SK-N-SH (cell line): ENCODE data around the gene SLC25A24. TPM values are rescaled to one million over a fixed set of nuclear protein-coding genes. Genes with fewer than 3 reads are reported as not detected.

Experiments
- CTCF ChIA-PET: fragments of 300-600, 350-600 bp; formaldehyde crosslinking; extraction: SDS; loops from one replicate; lab custom pipeline; 2021; lab: Yijun Ruan, JAX
- POLR2A ChIA-PET: fragments of 350-600 bp; sonication (Branson Sonifier 250); formaldehyde crosslinking; extraction: SDS; loops from one replicate; lab custom pipeline; 2020; ENCODE audit warnings: antibody characterized with exemption, inconsistent platforms; lab: Yijun Ruan, JAX
- DNase-seq: peaks from one replicate; pipeline ENCODE4 v3.0.0; 2012
- H2AFZ ChIP-seq: fragments of 200-600 bp; sonication (generic); 2 replicates; pipeline ENCODE4 v1.8.1; 2016; ENCODE audit warnings: antibody characterized with exemption, mild to moderate bottlenecking, low read depth
- H3F3A ChIP-seq: fragments of 200-600 bp; sonication (generic); replicated peaks from 2 replicates; pipeline ENCODE3; 2016; ENCODE audit warnings: antibody characterized with exemption, mild to moderate bottlenecking; ENCODE audit not compliant: insufficient read depth
- H3K27ac ChIP-seq, 2 experiments: fragments of 200-500 bp in 1 of 2; fragments of 200-600 bp in 1 of 2; sonication (Bioruptor generic) in 1 of 2; sonication (generic), shearing (Covaris generic) in 1 of 2; 2 replicates each; pipeline versions ENCODE4 v1.5.1 to v1.6.1; 2014 to 2016; ENCODE audit warnings: low read depth in 2 of 2, inconsistent platforms in 1 of 2, low read length in 1 of 2, mild to moderate bottlenecking in 1 of 2, mixed read lengths in 1 of 2
- H3K27me3 ChIP-seq: fragments of 200-600 bp; sonication (generic), shearing (Covaris generic); 2 replicates; pipeline ENCODE4 v1.6.1; 2016; ENCODE audit warnings: mixed run types; ENCODE audit not compliant: insufficient read depth
- H3K36me3 ChIP-seq, 2 experiments: fragments of 200-500 bp in 1 of 2; fragments of 200-600 bp in 1 of 2; sonication (Bioruptor generic) in 1 of 2; sonication (generic) in 1 of 2; replicated peaks in 1 of 2; 2 replicates each; pipeline versions ENCODE3 to v1.5.1; 2014 to 2016; ENCODE audit warnings: low read length in 1 of 2, mild to moderate bottlenecking in 1 of 2; ENCODE audit not compliant: insufficient read depth in 2 of 2, control insufficient read depth in 1 of 2
- H3K4me1 ChIP-seq, 2 experiments: fragments of 200-500 bp in 1 of 2; fragments of 200-600 bp in 1 of 2; sonication (Bioruptor generic) in 1 of 2; sonication (generic), shearing (Covaris generic) in 1 of 2; 2 replicates each; pipeline versions ENCODE4 v1.5.1 to v1.6.1; 2014 to 2016; ENCODE audit warnings: low read depth in 1 of 2, low read length in 1 of 2, mixed run types in 1 of 2; ENCODE audit not compliant: insufficient read depth in 2 of 2, control insufficient read depth in 1 of 2
- H3K4me2 ChIP-seq: fragments of 200-600 bp; sonication (generic), shearing (Covaris generic); 2 replicates; pipeline ENCODE4 v1.6.1; 2017; ENCODE audit warnings: mixed run types
- H3K4me3 ChIP-seq, 2 experiments: fragments of 200-500 bp in 1 of 2; fragments of 200-600 bp in 1 of 2; sonication (Bioruptor generic) in 1 of 2; sonication (generic), shearing (Covaris generic) in 1 of 2; 2 replicates each; pipeline versions ENCODE4 v1.5.1 to v1.8.1; 2014 to 2016; ENCODE audit warnings: low read depth in 2 of 2, inconsistent platforms in 1 of 2, low read length in 1 of 2, mild to moderate bottlenecking in 1 of 2, mixed read lengths in 1 of 2, moderate library complexity in 1 of 2
- H3K79me2 ChIP-seq: fragments of 200-600 bp; sonication (generic); 2 replicates; pipeline ENCODE4 v1.8.1; 2017; ENCODE audit warnings: mild to moderate bottlenecking; ENCODE audit not compliant: insufficient read depth
- H3K9ac ChIP-seq: fragments of 200-600 bp; sonication (generic); 2 replicates; pipeline ENCODE4 v1.6.1; 2017; ENCODE audit warnings: mixed run types
- H3K9me2 ChIP-seq: fragments of 200-600 bp; sonication (generic); 2 replicates; pipeline ENCODE4 v1.6.1; 2017; ENCODE audit warnings: mixed run types
- H3K9me3 ChIP-seq: fragments of 200-600 bp; sonication (generic); 2 replicates; pipeline ENCODE4 v1.6.1; 2017; ENCODE audit warnings: mixed run types, mild to moderate bottlenecking, moderate library complexity
- H4K20me1 ChIP-seq: fragments of 200-600 bp; sonication (generic); 2 replicates; pipeline ENCODE4 v1.6.1; 2017; ENCODE audit warnings: mild to moderate bottlenecking, mixed run types; ENCODE audit not compliant: insufficient read depth
- ELF1 ChIP-seq: IDR thresholded peaks from 2 replicates; pipeline ENCODE4 v1.4.0; 2012
- EP300 ChIP-seq, 2 experiments: IDR thresholded peaks; 2 replicates each; pipeline versions ENCODE4 v1.4.0 to v1.6.1; 2012; ENCODE audit warnings: borderline replicate concordance in 1 of 2, low read depth in 1 of 2, low read length in 1 of 2
- EZH2phosphoT487 ChIP-seq: fragments of 200-600 bp; sonication (generic); IDR thresholded peaks from 2 replicates; pipeline ENCODE4 v1.6.1; 2017; ENCODE audit warnings: low read depth, mixed run types, mild to moderate bottlenecking, antibody characterized with exemption, moderate library complexity, borderline replicate concordance
- GABPA ChIP-seq: IDR thresholded peaks from 2 replicates; pipeline ENCODE4 v1.4.0; 2012; ENCODE audit warnings: low read depth, mild to moderate bottlenecking
- JUND ChIP-seq: IDR thresholded peaks from 2 replicates; pipeline ENCODE4 v1.4.0; 2012
- MAX ChIP-seq: IDR thresholded peaks from 2 replicates; pipeline ENCODE4 v1.4.0; 2012; ENCODE audit warnings: low read depth
- MEF2A ChIP-seq: IDR thresholded peaks from 2 replicates; pipeline ENCODE4 v1.4.0; 2012; ENCODE audit warnings: low read depth, borderline replicate concordance
- MXI1 ChIP-seq: IDR thresholded peaks from 2 replicates; pipeline ENCODE4 v1.6.1; 2012; ENCODE audit warnings: mild to moderate bottlenecking, low read depth, low read length, improper control_type of control experiment
- NFIC ChIP-seq: IDR thresholded peaks from 2 replicates; pipeline ENCODE4 v1.4.0; 2012; ENCODE audit warnings: borderline replicate concordance
- NRF1 ChIP-seq: IDR thresholded peaks from 2 replicates; pipeline ENCODE4 v1.6.1; 2012; ENCODE audit warnings: low read depth, mild to moderate bottlenecking, low read length
- POLR2AphosphoS5 ChIP-seq: IDR thresholded peaks from 2 replicates; pipeline ENCODE4 v1.6.1; 2012; ENCODE audit warnings: low read depth, low read length
- RAD21 ChIP-seq: IDR thresholded peaks from 2 replicates; pipeline ENCODE4 v1.6.1; 2012; ENCODE audit warnings: mild to moderate bottlenecking, low read length
- RFX5 ChIP-seq: IDR thresholded peaks from 2 replicates; pipeline ENCODE4 v1.6.1; 2012; ENCODE audit warnings: mild to moderate bottlenecking, improper control_type of control experiment, low read length
- RXRA ChIP-seq: IDR thresholded peaks from 2 replicates; pipeline ENCODE4 v1.4.0; 2012; ENCODE audit warnings: low read depth, mild to moderate bottlenecking, borderline replicate concordance
- TAF1 ChIP-seq: IDR thresholded peaks from 2 replicates; pipeline ENCODE4 v1.6.1; 2012; ENCODE audit warnings: low read depth, mild to moderate bottlenecking, low read length, moderate library complexity, borderline replicate concordance
- TCF12 ChIP-seq: IDR thresholded peaks from 2 replicates; pipeline ENCODE4 v1.4.0; 2012
- TEAD4 ChIP-seq: IDR thresholded peaks from 2 replicates; pipeline ENCODE4 v1.4.0; 2012; ENCODE audit warnings: mild to moderate bottlenecking, borderline replicate concordance; ENCODE audit not compliant: insufficient read depth
- USF1 ChIP-seq: IDR thresholded peaks from 2 replicates; pipeline ENCODE4 v1.4.0; 2012; ENCODE audit warnings: low read depth, borderline replicate concordance
- USF2 ChIP-seq: fragments of 150-350 bp; IDR thresholded peaks from 2 replicates; pipeline ENCODE4 v1.6.1; 2017; ENCODE audit warnings: antibody characterized with exemption, low read length, low read depth, borderline replicate concordance
- YY1 ChIP-seq: IDR thresholded peaks from 2 replicates; pipeline ENCODE4 v1.4.0; 2012; ENCODE audit warnings: low read depth, mild to moderate bottlenecking
- ZBTB33 ChIP-seq: IDR thresholded peaks from 2 replicates; pipeline ENCODE4 v1.4.0; 2012; ENCODE audit warnings: low read depth, borderline replicate concordance
- WGBS: methylation state at CpG from one replicate; pipeline ENCODE4 v1.1.6; 2017; ENCODE audit warnings: low lambda C conversion rate; 5-methylcytosine and 5-hydroxymethylcytosine counted together
- polyA plus RNA-seq, 3 experiments: library from polyadenylated mRNA; depleted of rRNA; stranded (reverse); fragments of >200 nt; gene quantifications; 2 replicates each; pipeline ENCODE4 v1.2.3, GENCODE V29; 2012

The SLC25A24 gene
- polyA plus RNA-seq, 1 of the 3 experiments (the other 2 are of a cell fraction): 11.3 TPM

GRCh38 chr1:108100148-108100547 lies 100.0 kb downstream of the SLC25A24 start:
- POLR2A ChIA-PET: no interaction called here
- Histone ChIP-seq H3K27ac (no peak overlapping the region), H3K9me3 (no peaks in the 10 kb centered on the region), H3K79me2 (no peaks in the 10 kb centered on the region), H3K4me3 (no peak overlapping the region), H3F3A (no peaks in the 10 kb centered on the region), H3K27me3 (no peaks in the 10 kb centered on the region), H3K4me2 (no peak overlapping the region), H3K9me2 (no peaks in the 10 kb centered on the region), H3K36me3 (no peaks in the 10 kb centered on the region), H3K4me1 (no peaks in the 10 kb centered on the region; a peak in 1 of 4 replicates), H2AFZ (no peak overlapping the region), H4K20me1 (no peaks in the 10 kb centered on the region), H3K9ac (no peak overlapping the region)
- DNase-seq: no peak
- TF ChIP-seq NRF1 (no peak), NFIC (no peak)
- CTCF ChIA-PET: no interaction called here
- 69% methylated on average over 1 of the region's 1 CpG for WGBS

- no peaks in the 10 kb centered on the region for H3K79me2 ChIP-seq
- no peaks in the 10 kb centered on the region for H4K20me1 ChIP-seq
- no peak for DNase-seq
- no peaks in the 10 kb centered on the region for H3K36me3 ChIP-seq
- TF ChIP-seq RFX5: no peak
- no peak for TF ChIP-seq RAD21
- no peak for TF ChIP-seq GABPA
- TF ChIP-seq POLR2AphosphoS5: no peak
- H3K4me1 ChIP-seq: no peaks in the 10 kb centered on the region; a peak in 1 of 4 replicates
- H3K27ac ChIP-seq: no peak overlapping the region
- H3K9me2 ChIP-seq: no peaks in the 10 kb centered on the region
- POLR2A ChIA-PET: no interaction called here
- H3K9me3 ChIP-seq: no peaks in the 10 kb centered on the region
- H3K27me3 ChIP-seq: no peaks in the 10 kb centered on the region
- H3K4me2 ChIP-seq: no peak overlapping the region
- H2AFZ ChIP-seq: no peak overlapping the region
- H3F3A ChIP-seq: no peaks in the 10 kb centered on the region
- CTCF ChIA-PET: interaction anchor here (0.6 to 1.3 kb wide), 3 partner anchors 26 to 1147 kb away, joined by 3 read pairs; no protein-coding TSS in a partner anchor
- H3K9ac ChIP-seq: no peak overlapping the region
- H3K4me3 ChIP-seq: no peak overlapping the region
These were observed 103.1 kb downstream of the SLC25A24 start for GRCh38 chr1:108097018-108097417.

GRCh38 chr1:108096089-108096488 lies 104.1 kb downstream of the SLC25A24 start:
- no peaks in the 10 kb centered on the region for H3K9me2 ChIP-seq
- no peaks in the 10 kb centered on the region for H3F3A ChIP-seq
- WGBS: 37% methylated on average over 4 of the region's 4 CpGs
- no peak overlapping the region for H3K9ac ChIP-seq
- no peaks in the 10 kb centered on the region; a peak in 1 of 4 replicates for H3K4me1 ChIP-seq
- H2AFZ ChIP-seq: no peak overlapping the region
- no peak overlapping the region for H3K4me3 ChIP-seq
- H3K9me3 ChIP-seq: no peaks in the 10 kb centered on the region
- ChIA-PET CTCF (interaction anchor here (1.3 kb wide), 1 partner anchor 313 kb away, joined by 3 read pairs; no protein-coding TSS in a partner anchor), POLR2A (no interaction called here)
- H3K79me2 ChIP-seq: no peaks in the 10 kb centered on the region
- no peak for DNase-seq
- no peaks in the 10 kb centered on the region for H3K36me3 ChIP-seq
- H3K27me3 ChIP-seq: no peaks in the 10 kb centered on the region
- no peaks in the 10 kb centered on the region for H4K20me1 ChIP-seq
- no peak overlapping the region for H3K27ac ChIP-seq
- H3K4me2 ChIP-seq: no peak overlapping the region
- TF ChIP-seq TCF12: no peak
- TF ChIP-seq TAF1: no peak
- no peak for TF ChIP-seq USF1
- TF ChIP-seq RXRA: no peak
- no peak for TF ChIP-seq ELF1
- no peak for TF ChIP-seq NFIC
- TF ChIP-seq ZBTB33: no peak
- TF ChIP-seq NRF1: no peak
- TF ChIP-seq MAX: no peak
- TF ChIP-seq USF2: no peak
- TF ChIP-seq EP300 (IDR thresholded peaks at IDR 0.05; ENCODE audit: borderline replicate concordance in 1 of 2, low read depth in 1 of 2, low read length in 1 of 2): no peak
- no peak for TF ChIP-seq JUND
- no peak for TF ChIP-seq YY1
- no peak for TF ChIP-seq MEF2A
- TF ChIP-seq GABPA: no peak
- no peak for TF ChIP-seq TEAD4
- TF ChIP-seq EZH2phosphoT487: no peak
- no peak for TF ChIP-seq MXI1
